Activated CD4-positive, alpha-beta T cell treated with anti-CD3 and anti-CD28 coated beads, Interleukin-2, amount 10 ng/mL, durations not matched to agents 24 days and 14 days (primary cell): ENCODE results near the gene GAS2. TPM values are rescaled to one million over a fixed set of nuclear protein-coding genes. Genes with fewer than 3 reads are reported as not detected.

ENCODE experiments used
- DNase-seq: peaks from one replicate; pipeline ENCODE4 v3.0.0; 2022
- H3K27ac Mint-ChIP-seq: one replicate; pipeline ENCODE4 v1.8.0; 2022; ENCODE audit warnings: mild to moderate bottlenecking, mixed read lengths
- H3K27me3 Mint-ChIP-seq: one replicate; pipeline ENCODE4 v1.8.0; 2022; ENCODE audit warnings: mixed read lengths
- H3K36me3 Mint-ChIP-seq: one replicate; pipeline ENCODE4 v1.8.0; 2022; ENCODE audit warnings: low read depth, mild to moderate bottlenecking, mixed read lengths
- H3K4me1 Mint-ChIP-seq: one replicate; pipeline ENCODE4 v1.8.0; 2021; ENCODE audit warnings: mixed read lengths
- H3K4me3 Mint-ChIP-seq: one replicate; pipeline ENCODE4 v1.8.0; 2022; ENCODE audit warnings: mild to moderate bottlenecking, moderate library complexity, mixed read lengths
- H3K9me3 Mint-ChIP-seq: one replicate; pipeline ENCODE4 v1.8.0; 2021; ENCODE audit warnings: mixed read lengths
- intact Hi-C: fragments of 100-400 bp; cut with micrococcal nuclease; formaldehyde crosslinking; loops from one replicate; pipeline ENCODE4 v1.15.1; 2023
- total RNA-seq: library from RNA; stranded (reverse); gene quantifications from 2 replicates; pipeline ENCODE4 v1.2.3, GENCODE V29; 2022

Gene GAS2
- total RNA-seq, 1 donor from 2014 or later: 2.0 TPM

DNA sequence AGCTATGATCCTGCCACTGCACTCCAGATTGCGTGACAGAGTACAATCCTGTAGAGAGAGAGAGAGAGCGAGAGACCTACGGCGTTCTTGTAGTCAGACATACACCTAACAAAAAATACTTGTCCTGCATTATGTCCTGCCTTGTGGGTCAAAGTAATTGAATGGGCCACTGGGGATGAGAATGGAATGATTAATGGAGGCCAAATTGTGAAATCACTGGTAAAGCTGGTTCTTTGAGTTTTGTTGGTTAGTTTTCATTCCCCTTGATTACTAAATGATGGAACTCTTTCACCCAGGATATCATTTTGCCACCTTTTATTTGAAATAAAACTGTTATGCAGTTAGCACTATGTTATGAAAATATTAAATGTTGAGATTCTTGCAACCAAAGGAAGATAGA, 18.7 kb downstream of the GAS2 start:
- no peaks in the 10 kb centered on the region for H3K36me3 Mint-ChIP-seq
- DNase-seq: no peak
- H3K27me3 Mint-ChIP-seq: no peaks in the 10 kb centered on the region
- intact Hi-C loops: no loop called here
- no peak overlapping the region for H3K4me3 Mint-ChIP-seq
- no peaks in the 10 kb centered on the region for H3K9me3 Mint-ChIP-seq
- no peaks in the 10 kb centered on the region for H3K4me1 Mint-ChIP-seq
- no peak overlapping the region for H3K27ac Mint-ChIP-seq

DNA sequence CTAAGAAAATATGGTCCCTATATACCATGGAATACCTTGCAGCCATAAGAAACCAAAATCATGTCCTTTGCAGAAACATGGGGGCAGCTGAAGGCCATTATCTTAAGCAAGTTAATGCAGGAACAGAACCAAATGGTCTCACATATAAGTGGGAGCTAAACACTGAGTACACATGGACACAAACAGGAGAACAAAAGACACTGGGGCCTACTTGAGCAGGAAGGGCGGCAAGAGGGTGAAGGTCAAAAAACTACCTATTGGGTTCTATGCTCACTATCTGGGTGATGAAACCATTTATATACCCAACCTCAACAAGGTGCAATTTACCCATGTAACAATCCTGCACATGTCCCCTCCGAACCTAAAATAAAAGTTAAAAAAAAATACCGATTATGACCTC, 22.5 kb downstream of the GAS2 start:
- intact Hi-C loops: no loop called here
- Mint-ChIP-seq H3K27ac (no peak overlapping the region), H3K27me3 (no peaks in the 10 kb centered on the region), H3K9me3 (no peaks in the 10 kb centered on the region), H3K4me3 (no peak overlapping the region), H3K36me3 (no peaks in the 10 kb centered on the region), H3K4me1 (peaks cover 6% of the 10 kb centered on the region)
- DNase-seq: no peak

- H3K27ac Mint-ChIP-seq: no peak overlapping the region
- DNase-seq: no peak
- no peaks in the 10 kb centered on the region for H3K9me3 Mint-ChIP-seq
- no peaks in the 10 kb centered on the region for H3K27me3 Mint-ChIP-seq
- intact Hi-C loops: no loop called here
- H3K36me3 Mint-ChIP-seq: no peaks in the 10 kb centered on the region
- peaks cover 6% of the 10 kb centered on the region for H3K4me1 Mint-ChIP-seq
- no peak overlapping the region for H3K4me3 Mint-ChIP-seq
Observed at GRCh38 chr11:22690257-22690656, 23.8 kb downstream of the GAS2 start.

GRCh38 chr11:22690871-22691270, 24.5 kb downstream of the GAS2 start:
- H3K9me3 Mint-ChIP-seq: no peaks in the 10 kb centered on the region
- intact Hi-C loops: no loop called here
- H3K4me1 Mint-ChIP-seq: peaks cover 6% of the 10 kb centered on the region
- H3K27ac Mint-ChIP-seq: no peak overlapping the region
- H3K36me3 Mint-ChIP-seq: no peaks in the 10 kb centered on the region
- H3K4me3 Mint-ChIP-seq: peak overlapping the region; percentile 47
- DNase-seq: peak; percentile 60
- no peaks in the 10 kb centered on the region for H3K27me3 Mint-ChIP-seq

GRCh38 chr11:22699388-22699787, 33.0 kb downstream of the GAS2 start:
- H3K4me3 Mint-ChIP-seq: no peak overlapping the region
- H3K9me3 Mint-ChIP-seq: no peaks in the 10 kb centered on the region
- no peak overlapping the region for H3K27ac Mint-ChIP-seq
- peaks cover 11% of the 10 kb centered on the region for H3K4me1 Mint-ChIP-seq
- H3K27me3 Mint-ChIP-seq: no peaks in the 10 kb centered on the region
- H3K36me3 Mint-ChIP-seq: no peaks in the 10 kb centered on the region
- no peak for DNase-seq
- intact Hi-C loops: no loop called here

DNA sequence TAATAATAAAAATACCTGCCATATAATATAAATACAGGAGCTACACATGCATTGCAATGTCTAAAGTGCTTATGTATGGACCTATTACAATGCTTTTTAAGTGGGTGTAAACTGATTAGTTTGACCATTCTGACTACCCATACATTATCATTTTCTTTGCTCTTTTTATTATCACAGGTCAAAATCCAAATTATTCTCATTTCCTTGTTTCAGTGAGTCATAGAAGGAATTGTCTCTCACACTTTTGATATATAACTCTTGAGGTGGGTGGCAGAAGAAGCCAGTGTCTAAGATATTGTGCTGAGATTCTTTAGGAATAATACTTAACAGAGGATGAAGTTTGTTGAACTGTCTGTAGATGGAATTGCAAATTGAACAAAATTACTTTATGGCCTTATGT, 35.6 kb downstream of the GAS2 start:
- no peak overlapping the region for H3K27ac Mint-ChIP-seq
- H3K4me1 Mint-ChIP-seq: peaks cover 11% of the 10 kb centered on the region
- H3K9me3 Mint-ChIP-seq: no peaks in the 10 kb centered on the region
- no peaks in the 10 kb centered on the region for H3K36me3 Mint-ChIP-seq
- no peak overlapping the region for H3K4me3 Mint-ChIP-seq
- DNase-seq: no peak
- H3K27me3 Mint-ChIP-seq: no peaks in the 10 kb centered on the region
- intact Hi-C loops: loop anchor here (1.0 to 5.0 kb wide), 2 partner anchors 35 to 77 kb away; partner anchors contain the start of genes FANCF and GAS2

GRCh38 chr11:22703040-22703439, 36.6 kb downstream of the GAS2 start:
- Mint-ChIP-seq H3K4me3 (peak overlapping the region; percentile 37), H3K4me1 (peaks cover 11% of the 10 kb centered on the region), H3K27ac (peak overlapping the region; percentile 79), H3K27me3 (no peaks in the 10 kb centered on the region), H3K36me3 (no peaks in the 10 kb centered on the region), H3K9me3 (peaks cover 5% of the 10 kb centered on the region)
- intact Hi-C loops: loop anchor here (5.0 kb wide), 1 partner anchor 36 kb away; the partner anchor contains the start of gene GAS2
- DNase-seq: peak; percentile 67

DNA sequence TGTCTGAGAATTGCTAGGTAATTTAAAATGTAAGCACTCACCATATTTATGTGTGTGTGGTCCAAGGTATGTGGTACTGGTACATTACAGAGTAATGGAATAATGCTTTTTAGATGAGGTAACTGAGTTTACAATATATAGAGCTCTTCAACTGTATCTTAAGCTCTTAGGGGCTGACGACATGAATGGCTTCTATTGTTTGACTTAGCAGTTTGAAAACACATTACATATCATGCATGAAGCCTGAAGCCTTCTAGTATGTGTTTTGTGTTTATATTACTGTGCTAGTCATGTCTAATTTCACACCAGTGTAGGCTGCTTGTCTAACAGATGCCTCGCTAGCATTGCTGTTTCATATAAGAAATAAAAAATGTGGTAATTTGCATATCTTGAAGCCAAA, 37.2 kb downstream of the GAS2 start:
- Mint-ChIP-seq H3K27me3 (no peaks in the 10 kb centered on the region), H3K27ac (no peak overlapping the region), H3K4me1 (peaks cover 11% of the 10 kb centered on the region), H3K9me3 (peaks cover 5% of the 10 kb centered on the region), H3K36me3 (no peaks in the 10 kb centered on the region), H3K4me3 (no peak overlapping the region)
- intact Hi-C loops: loop anchor here (5.0 kb wide), 1 partner anchor 36 kb away; the partner anchor contains the start of gene GAS2
- no peak for DNase-seq

DNA sequence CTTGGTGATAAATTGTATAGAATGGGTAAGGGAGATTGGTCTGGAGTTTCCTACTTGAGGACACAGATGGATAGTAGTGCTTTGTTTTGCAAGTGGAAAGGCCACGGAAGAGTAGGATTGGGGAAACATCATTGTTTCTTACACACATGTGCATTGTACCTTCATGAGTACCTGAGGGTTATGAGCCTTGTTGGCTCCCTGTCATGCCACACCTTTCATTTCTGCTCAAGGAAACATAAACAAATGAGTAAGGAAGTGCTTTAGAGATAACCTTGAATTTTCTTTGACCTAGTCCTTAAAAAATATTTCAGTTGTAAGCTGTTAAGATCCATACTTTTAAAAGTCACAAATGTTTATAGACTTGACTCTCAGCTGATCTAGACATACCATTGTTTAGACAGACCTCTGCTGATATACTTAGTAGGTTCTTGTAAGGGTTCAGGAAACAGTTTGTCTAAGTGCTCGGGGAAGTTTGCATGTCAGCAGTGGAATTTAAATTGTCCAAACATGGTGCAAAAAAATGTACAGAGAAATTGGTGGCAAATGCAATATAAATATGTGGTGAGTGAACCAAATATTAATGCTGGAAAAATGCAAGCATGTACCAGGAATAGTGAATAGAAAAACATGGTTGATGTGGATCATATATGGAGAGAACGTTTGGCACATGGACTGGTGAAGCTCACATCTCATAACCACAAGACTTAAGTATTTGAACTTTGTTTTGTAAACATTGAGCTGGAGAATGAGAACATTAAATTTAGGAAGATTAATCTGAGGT, 40.9 kb downstream of the GAS2 start:
- Mint-ChIP-seq H3K4me1 (peaks cover 8% of the 10 kb centered on the region), H3K27me3 (no peaks in the 10 kb centered on the region), H3K4me3 (no peak overlapping the region), H3K27ac (no peak overlapping the region), H3K9me3 (peaks cover 8% of the 10 kb centered on the region), H3K36me3 (no peaks in the 10 kb centered on the region)
- intact Hi-C loops: no loop called here
- no peak for DNase-seq

- no peaks in the 10 kb centered on the region for H3K27me3 Mint-ChIP-seq
- no peaks in the 10 kb centered on the region for H3K4me1 Mint-ChIP-seq
- intact Hi-C loops: no loop called here
- no peaks in the 10 kb centered on the region for H3K36me3 Mint-ChIP-seq
- H3K27ac Mint-ChIP-seq: no peak overlapping the region
- no peak overlapping the region for H3K4me3 Mint-ChIP-seq
- H3K9me3 Mint-ChIP-seq: peaks cover 15% of the 10 kb centered on the region
- DNase-seq: no peak
Observed at GRCh38 chr11:22711071-22711770, 44.8 kb downstream of the GAS2 start.

GRCh38 chr11:22711880-22712279, 45.5 kb downstream of the GAS2 start:
- intact Hi-C loops: no loop called here
- Mint-ChIP-seq H3K4me1 (no peaks in the 10 kb centered on the region), H3K9me3 (peaks cover 15% of the 10 kb centered on the region), H3K4me3 (no peak overlapping the region), H3K27me3 (no peaks in the 10 kb centered on the region), H3K27ac (no peak overlapping the region), H3K36me3 (no peaks in the 10 kb centered on the region)
- DNase-seq: no peak

DNA sequence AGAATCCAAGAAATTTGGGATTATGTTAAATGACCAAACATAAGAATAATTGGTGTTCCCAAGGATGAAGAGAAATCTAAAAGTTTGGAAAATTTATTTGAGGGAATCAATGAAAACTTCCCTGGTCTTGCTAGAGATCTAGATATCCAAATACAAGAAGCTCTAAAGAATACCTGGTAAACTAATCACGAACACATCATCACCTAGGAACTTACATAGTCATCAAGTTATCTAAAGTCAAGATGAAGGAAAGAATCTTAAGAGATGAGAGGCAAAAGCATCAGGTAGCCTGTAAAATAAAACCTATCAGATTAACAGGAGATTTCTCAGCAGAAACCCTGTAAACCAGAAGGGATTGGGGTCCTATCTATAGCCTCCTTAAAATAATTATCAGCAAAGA, 46.9 kb downstream of the GAS2 start:
- intact Hi-C loops: no loop called here
- peaks cover 10% of the 10 kb centered on the region for H3K9me3 Mint-ChIP-seq
- H3K36me3 Mint-ChIP-seq: no peaks in the 10 kb centered on the region
- no peaks in the 10 kb centered on the region for H3K27me3 Mint-ChIP-seq
- no peak overlapping the region for H3K27ac Mint-ChIP-seq
- H3K4me3 Mint-ChIP-seq: no peak overlapping the region
- no peak for DNase-seq
- no peaks in the 10 kb centered on the region for H3K4me1 Mint-ChIP-seq

- Mint-ChIP-seq H3K27me3 (peaks cover 2% of the 10 kb centered on the region), H3K4me3 (no peak overlapping the region), H3K27ac (no peak overlapping the region), H3K9me3 (peaks cover 10% of the 10 kb centered on the region), H3K4me1 (no peaks in the 10 kb centered on the region), H3K36me3 (no peaks in the 10 kb centered on the region)
- DNase-seq: no peak
- intact Hi-C loops: no loop called here
Observed at GRCh38 chr11:22715971-22716370, 49.6 kb downstream of the GAS2 start.

DNA sequence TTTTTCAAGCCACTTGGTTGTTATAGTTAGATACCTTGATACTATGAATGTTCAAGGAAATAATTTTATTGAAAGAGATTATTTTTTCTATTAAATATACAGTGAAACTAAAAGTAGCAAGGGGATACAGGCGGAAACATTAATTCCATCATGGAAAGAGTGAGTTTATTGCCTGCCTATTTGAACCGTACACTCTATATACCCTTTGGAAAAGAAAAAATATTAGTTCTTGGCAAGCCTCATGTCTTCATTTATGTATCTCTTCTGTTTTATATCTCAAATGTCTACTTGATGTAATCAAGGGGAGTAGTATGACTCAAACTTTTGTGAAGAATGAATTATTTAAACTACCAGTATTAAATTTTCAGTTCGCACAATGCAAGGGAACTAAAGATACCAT, 54.0 kb downstream of the GAS2 start:
- Mint-ChIP-seq H3K27me3 (peaks cover 3% of the 10 kb centered on the region), H3K27ac (no peak overlapping the region), H3K36me3 (no peaks in the 10 kb centered on the region)

More for the DNA sequence above, 54.0 kb downstream of the GAS2 start:
- intact Hi-C loops: no loop called here
- no peaks in the 10 kb centered on the region for H3K4me1 Mint-ChIP-seq
- no peak for DNase-seq
- H3K4me3 Mint-ChIP-seq: no peak overlapping the region
- H3K9me3 Mint-ChIP-seq: no peaks in the 10 kb centered on the region
